GM21528 (cell line): ENCODE data around the gene NFX1.
"Not testable (repeated sequence)": the region's sequence is repeated elsewhere in the genome, so short reads cannot be mapped to it uniquely, and the experiment has no call there.

Experiments used
- ATAC-seq: cut with Tn5 transposase; IDR thresholded peaks from one replicate; pipeline ENCODE4 v1.9.1; 2021; ENCODE audit warnings: mild to moderate bottlenecking, moderate library complexity; ENCODE audit not compliant: unreplicated experiment, low FRiP score

Gene NFX1

GRCh38 chr9:33351547-33351946 lies 61.2 kb downstream of the NFX1 start:
- ATAC-seq: no peak

GRCh38 chr9:33354651-33355211 lies 64.4 kb downstream of the NFX1 start:
- ATAC-seq: no peak

- ATAC-seq: no peak
Observed at GRCh38 chr9:33355933-33356332, 65.6 kb downstream of the NFX1 start.

GRCh38 chr9:33358641-33359040 lies 68.3 kb downstream of the NFX1 start:
- ATAC-seq: not testable (repeated sequence)

GRCh38 chr9:33364127-33364526 lies 73.8 kb downstream of the NFX1 start:
- ATAC-seq: no peak

GRCh38 chr9:33364814-33365213 lies 74.5 kb downstream of the NFX1 start:
- ATAC-seq: not testable (repeated sequence)

- ATAC-seq: no peak
Observed at GRCh38 chr9:33366979-33367480, 76.7 kb downstream of the NFX1 start.

- no peak for ATAC-seq
Observed at GRCh38 chr9:33372900-33373299, 82.6 kb downstream of the NFX1 start.

GRCh38 chr9:33374190-33374589 lies 83.9 kb downstream of the NFX1 start:
- ATAC-seq: no peak

GRCh38 chr9:33374634-33375237 lies 84.4 kb downstream of the NFX1 start:
- peak; percentile 50 for ATAC-seq

GRCh38 chr9:33375238-33375840 lies 85.0 kb downstream of the NFX1 start:
- no peak for ATAC-seq

- ATAC-seq: no peak
Observed at GRCh38 chr9:33375841-33376321, 85.6 kb downstream of the NFX1 start.

GRCh38 chr9:33377089-33377715 lies 86.9 kb downstream of the NFX1 start:
- ATAC-seq: no peak

GRCh38 chr9:33378121-33378795 lies 87.9 kb downstream of the NFX1 start:
- ATAC-seq: no peak

GRCh38 chr9:33379666-33380389 lies 89.5 kb downstream of the NFX1 start:
- no peak for ATAC-seq

- no peak for ATAC-seq
Observed at GRCh38 chr9:33380390-33381094, 90.2 kb downstream of the NFX1 start.

GRCh38 chr9:33381231-33381791 lies 91.0 kb downstream of the NFX1 start:
- no peak for ATAC-seq

- ATAC-seq: not testable (repeated sequence)
Observed at GRCh38 chr9:33382397-33382796, 92.1 kb downstream of the NFX1 start.

- not testable (repeated sequence) for ATAC-seq
Observed at GRCh38 chr9:33383396-33383795, 93.1 kb downstream of the NFX1 start.
